GM12892 (cell line): Measurements from ENCODE around the gene DSG2.

ENCODE experiments used
- POLR2A ChIP-seq: IDR thresholded peaks from 2 replicates; pipeline ENCODE4 v1.6.1; 2011; ENCODE audit warnings: low read depth, low read length, control low read depth
- POLR2AphosphoS5 ChIP-seq: IDR thresholded peaks from 2 replicates; pipeline ENCODE4 v1.6.1; 2011; ENCODE audit warnings: low read depth, low read length, control low read depth
- TAF1 ChIP-seq: IDR thresholded peaks from 2 replicates; pipeline ENCODE4 v1.6.1; 2011; ENCODE audit warnings: low read depth, mild to moderate bottlenecking, control low read depth, low read length, borderline replicate concordance

DNA sequence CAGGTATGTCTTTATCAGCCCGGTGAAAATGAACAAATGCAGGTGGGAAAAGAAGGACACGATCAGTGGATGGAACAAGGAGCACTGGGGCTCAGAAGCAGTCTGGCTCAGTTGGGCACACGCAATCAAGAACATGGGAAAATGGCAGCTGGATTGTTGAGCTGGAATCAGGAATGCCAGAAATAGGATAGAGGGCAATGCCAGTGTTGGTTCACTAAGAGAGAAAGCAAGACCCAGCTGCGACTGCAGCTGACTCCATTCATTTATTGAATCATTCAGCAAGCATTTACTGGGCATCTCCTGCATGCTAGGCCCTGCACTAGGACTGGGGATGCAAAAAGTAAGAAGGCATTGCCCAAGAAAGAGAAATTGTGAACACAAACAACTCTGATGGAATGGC lies 80.1 kb downstream of the DSG2 start:
- TF ChIP-seq POLR2A (no peak), POLR2AphosphoS5 (no peak), TAF1 (no peak)
